ENCODE results near the gene NXPH3.
A peak's percentile ranks its signal among the peaks of the same experiment; 100 is the strongest.

The NXPH3 gene

GRCh38 chr17:49596613-49597244 is 21.1 kb downstream of the NXPH3 start:
- DNase-seq: no peak

- no peak for DNase-seq
These were observed 21.8 kb downstream of the NXPH3 start for GRCh38 chr17:49597436-49597835.

GRCh38 chr17:49597928-49598655 is 22.4 kb downstream of the NXPH3 start:
- DNase-seq: no peak

- no peak for DNase-seq
These were observed 23.2 kb downstream of the NXPH3 start for GRCh38 chr17:49598918-49599317.

DNA sequence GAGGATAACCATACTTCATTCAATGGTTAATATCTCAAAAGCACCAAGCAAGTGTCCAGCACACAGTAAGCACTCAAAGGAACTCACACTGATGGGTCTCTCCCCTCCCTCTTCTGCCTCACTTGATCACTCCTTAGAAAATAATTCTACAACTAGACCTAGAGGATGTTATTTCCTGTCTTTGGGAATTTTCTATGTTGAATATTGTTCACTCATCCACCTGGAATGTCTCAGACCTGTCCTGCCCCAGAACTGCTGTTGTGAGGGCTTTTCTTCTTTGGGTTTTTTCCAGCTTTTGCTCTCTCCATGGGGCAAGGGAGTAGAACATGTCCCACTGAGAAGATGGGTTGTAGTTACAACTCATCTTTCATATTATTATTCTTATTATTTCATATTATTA is 25.3 kb downstream of the NXPH3 start:
- no peak for DNase-seq

- DNase-seq: no peak
These were observed 27.1 kb downstream of the NXPH3 start for GRCh38 chr17:49602783-49603182.

- DNase-seq: peak; percentile 4
These were observed 27.6 kb downstream of the NXPH3 start for GRCh38 chr17:49603238-49603637.

GRCh38 chr17:49603720-49604119 is 28.0 kb downstream of the NXPH3 start:
- DNase-seq: no peak

- DNase-seq: no peak
These were observed 28.7 kb downstream of the NXPH3 start for GRCh38 chr17:49604314-49604869.

GRCh38 chr17:49610883-49611584 is 35.4 kb downstream of the NXPH3 start:
- DNase-seq: no peak

- DNase-seq: no peak
These were observed 37.1 kb downstream of the NXPH3 start for GRCh38 chr17:49612726-49613125.

GRCh38 chr17:49613182-49613800 is 37.6 kb downstream of the NXPH3 start:
- DNase-seq: no peak

DNA sequence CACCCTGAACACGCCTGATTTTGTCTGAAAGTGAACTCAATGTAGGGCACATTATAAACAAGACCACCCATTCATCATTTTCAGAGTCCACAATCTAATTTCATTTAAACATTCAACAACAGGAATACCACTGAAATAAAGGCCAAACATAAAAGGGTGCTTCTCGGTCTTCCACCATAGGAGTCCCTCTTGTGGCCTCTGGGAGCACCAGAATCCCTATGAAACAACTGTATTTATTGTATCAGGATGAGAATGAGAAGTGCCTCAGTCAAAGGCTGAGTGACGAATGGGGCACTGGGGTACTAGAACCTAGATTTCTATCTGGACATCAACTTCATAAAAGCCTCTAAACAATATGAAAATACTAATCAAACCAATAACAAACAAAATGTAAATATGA is 40.4 kb downstream of the NXPH3 start:
- DNase-seq: no peak

- peak; percentile 18 for DNase-seq
These were observed 41.0 kb downstream of the NXPH3 start for GRCh38 chr17:49616601-49617131.

GRCh38 chr17:49618028-49618611 is 42.4 kb downstream of the NXPH3 start:
- no peak for DNase-seq

GRCh38 chr17:49621420-49621819 is 45.7 kb downstream of the NXPH3 start:
- DNase-seq: no peak

- no peak for DNase-seq
These were observed 46.4 kb downstream of the NXPH3 start for GRCh38 chr17:49621946-49622529.

- no peak for DNase-seq
These were observed 49.2 kb downstream of the NXPH3 start for GRCh38 chr17:49624896-49625295.

- no peak for DNase-seq
These were observed 53.8 kb downstream of the NXPH3 start for GRCh38 chr17:49629447-49629846.

DNA sequence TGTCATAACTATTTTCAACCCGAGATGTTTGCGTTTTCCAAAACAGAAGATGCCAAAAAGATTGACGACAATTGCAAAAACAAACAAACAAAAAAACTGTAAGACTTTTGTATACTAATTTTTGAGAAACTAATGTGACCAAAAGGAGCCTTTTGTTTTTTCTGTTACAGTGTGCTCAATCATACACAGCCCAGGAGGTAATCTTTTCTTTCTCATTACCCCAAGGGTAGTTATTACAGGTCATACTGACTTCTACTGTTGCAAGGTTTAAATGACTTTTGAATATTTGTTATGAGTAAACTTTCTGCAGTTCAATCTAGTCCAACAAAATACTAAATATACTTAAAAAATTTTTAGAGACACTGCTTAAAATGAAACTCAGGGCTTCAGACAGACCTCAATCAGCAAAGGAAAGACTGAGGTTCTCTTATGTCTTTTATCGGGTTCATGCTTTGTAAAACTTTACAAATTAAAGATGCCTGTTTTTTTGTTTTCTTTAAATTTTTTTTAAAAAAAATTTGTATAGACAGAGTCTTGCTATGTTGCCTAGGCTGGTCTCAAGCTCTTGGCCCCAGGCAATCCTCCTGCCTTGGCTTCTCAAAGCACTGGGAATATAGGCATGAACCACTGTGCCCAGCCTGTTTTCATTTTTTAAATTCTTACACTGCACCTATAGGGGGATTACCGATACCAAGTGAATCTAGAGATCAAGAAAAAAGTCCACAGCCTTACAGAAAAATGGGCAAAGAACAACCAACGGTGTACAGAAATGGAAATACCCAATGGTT is 54.6 kb downstream of the NXPH3 start:
- no peak for DNase-seq

- DNase-seq: no peak
These were observed 55.8 kb downstream of the NXPH3 start for GRCh38 chr17:49631496-49631895.

All from midbrain (tissue), 1 donor.